SK-N-SH treated with all-trans-retinoic acid at 6 μM for 48 hours (cell line): ENCODE results near the gene MRPS6.

Experiments
- ATAC-seq: fragments of 200-7000 bp; cut with Tn5 transposase; 3 replicates; pipeline ENCODE4 v1.9.1; 2020; ENCODE audit warnings: mild to moderate bottlenecking, moderate library complexity
- ARNTL ChIP-seq: fragments of 450-650 bp; formaldehyde crosslinking; IDR thresholded peaks from 2 replicates; pipeline ENCODE4 v1.5.0; 2020; ENCODE audit warnings: low read depth, mild to moderate bottlenecking, moderate library complexity, borderline replicate concordance
- BACH2 ChIP-seq: fragments of 250-450 bp; sonication (Bioruptor Pico); IDR thresholded peaks from 2 replicates; pipeline ENCODE4 v1.9.0; 2021; ENCODE audit warnings: mild to moderate bottlenecking, borderline replicate concordance
- CSDC2 ChIP-seq: fragments of 250-450 bp; sonication (Bioruptor Pico); IDR thresholded peaks from 2 replicates; pipeline ENCODE4 v1.5.0; 2020; ENCODE audit warnings: mild to moderate bottlenecking, moderate library complexity
- ESRRG ChIP-seq: fragments of 250-450 bp; sonication (Bioruptor Pico); IDR thresholded peaks from 2 replicates; pipeline ENCODE4 v1.6.1; 2021; ENCODE audit warnings: mild to moderate bottlenecking
- GLIS3 ChIP-seq: fragments of 250-450 bp; sonication (Bioruptor Pico); IDR thresholded peaks from 2 replicates; pipeline ENCODE4 v1.5.0; 2020; ENCODE audit warnings: mild to moderate bottlenecking, moderate library complexity
- ISL1 ChIP-seq: fragments of 250-450 bp; sonication (Bioruptor Pico); IDR thresholded peaks from 2 replicates; pipeline ENCODE4 v2.1.2; 2022; ENCODE audit warnings: mild to moderate bottlenecking, moderate library complexity
- PPARA ChIP-seq: fragments of 250-450 bp; sonication (Bioruptor Pico); IDR thresholded peaks from 2 replicates; pipeline ENCODE4 v1.5.0; 2020; ENCODE audit warnings: mild to moderate bottlenecking, borderline replicate concordance
- RARB ChIP-seq: fragments of 250-450 bp; sonication (Bioruptor Pico); IDR thresholded peaks from 2 replicates; pipeline ENCODE4 v1.8.0; 2021; ENCODE audit warnings: mild to moderate bottlenecking, moderate library complexity
- SNAI2 ChIP-seq: fragments of 250-450 bp; sonication (Bioruptor Pico); IDR thresholded peaks from 2 replicates; pipeline ENCODE4 v1.5.0; 2020; ENCODE audit warnings: mild to moderate bottlenecking, moderate library complexity
- TCF4 ChIP-seq: fragments of 250-450 bp; sonication (Bioruptor Pico); IDR thresholded peaks from 2 replicates; pipeline ENCODE4 v1.8.0; 2021; ENCODE audit warnings: mild to moderate bottlenecking, moderate library complexity, borderline replicate concordance
- TOX ChIP-seq: fragments of 250-450 bp; sonication (Bioruptor Pico); IDR thresholded peaks from 2 replicates; pipeline ENCODE4 v1.8.0; 2021; ENCODE audit warnings: mild to moderate bottlenecking, moderate library complexity, borderline replicate concordance
- ZC3H10 ChIP-seq: fragments of 250-450 bp; sonication (Bioruptor Pico); IDR thresholded peaks from 2 replicates; pipeline ENCODE4 v1.5.1; 2021; ENCODE audit warnings: mild to moderate bottlenecking, moderate library complexity
- ZFP3 ChIP-seq: fragments of 250-450 bp; sonication (Bioruptor Pico); IDR thresholded peaks from 2 replicates; pipeline ENCODE4 v1.5.0; 2020; ENCODE audit warnings: mild to moderate bottlenecking, moderate library complexity
- ZNF565 ChIP-seq: fragments of 450-650 bp; formaldehyde crosslinking; conservative IDR thresholded peaks from 2 replicates; pipeline ENCODE4 v1.5.0; 2020; ENCODE audit warnings: low read depth, mild to moderate bottlenecking, moderate library complexity
- ZNF70 ChIP-seq: fragments of 450-650 bp; formaldehyde crosslinking; IDR thresholded peaks from 2 replicates; pipeline ENCODE4 v1.5.0; 2020; ENCODE audit warnings: mild to moderate bottlenecking, moderate library complexity
- ZNF8 ChIP-seq: fragments of 450-650 bp; formaldehyde crosslinking; IDR thresholded peaks from 2 replicates; pipeline ENCODE4 v1.5.0; 2020; ENCODE audit warnings: mild to moderate bottlenecking, moderate library complexity
- TF ChIP-seq, protein P1 (sequence below): fragments of 250-450 bp; sonication (Bioruptor Pico); IDR thresholded peaks from 2 replicates; pipeline ENCODE4 v1.8.0; 2021; ENCODE audit warnings: low read depth, mild to moderate bottlenecking, moderate library complexity, borderline replicate concordance
- TF ChIP-seq, protein P2 (sequence below): fragments of 250-450 bp; sonication (Bioruptor Pico); IDR thresholded peaks from 2 replicates; pipeline ENCODE4 v1.5.1; 2020; ENCODE audit warnings: low read depth, mild to moderate bottlenecking, moderate library complexity
- TF ChIP-seq, protein P3 (sequence below): fragments of 250-450 bp; sonication (Bioruptor Pico); IDR thresholded peaks from 2 replicates; pipeline ENCODE4 v1.5.1; 2021; ENCODE audit warnings: mild to moderate bottlenecking, moderate library complexity
- TF ChIP-seq, protein P4 (sequence below): fragments of 250-450 bp; sonication (Bioruptor Pico); IDR thresholded peaks from 2 replicates; pipeline ENCODE4 v1.5.0; 2020; ENCODE audit warnings: mild to moderate bottlenecking, moderate library complexity

MRPS6 gene

DNA sequence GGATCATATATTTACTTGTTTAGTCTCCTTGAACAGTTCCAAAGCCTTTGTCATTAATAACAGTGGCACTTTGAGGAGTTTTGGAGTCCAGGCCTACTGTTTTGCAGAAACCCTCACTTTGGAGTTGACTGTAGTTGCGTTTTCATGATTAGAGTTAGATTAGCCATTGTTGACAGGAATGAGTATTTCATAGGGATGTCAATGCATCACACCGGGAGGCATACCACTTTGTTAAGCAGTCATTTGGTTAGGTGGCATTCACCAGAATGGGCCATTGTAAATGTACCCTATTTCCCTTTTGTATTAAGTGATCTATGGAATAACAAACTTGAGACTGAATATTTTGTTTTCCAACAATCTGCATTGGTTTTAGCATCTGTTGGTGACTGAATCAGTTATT, 11.8 kb downstream of the MRPS6 start:
- no peak for ATAC-seq
- TF ChIP-seq ZC3H10 (no peak), ZFP3 (no peak), ISL1 (CRISPR knock-in tag) (no peak), ZNF565 (no peak), CSDC2 (no peak), RARB (no peak)
- TF ChIP-seq, protein P1, sequence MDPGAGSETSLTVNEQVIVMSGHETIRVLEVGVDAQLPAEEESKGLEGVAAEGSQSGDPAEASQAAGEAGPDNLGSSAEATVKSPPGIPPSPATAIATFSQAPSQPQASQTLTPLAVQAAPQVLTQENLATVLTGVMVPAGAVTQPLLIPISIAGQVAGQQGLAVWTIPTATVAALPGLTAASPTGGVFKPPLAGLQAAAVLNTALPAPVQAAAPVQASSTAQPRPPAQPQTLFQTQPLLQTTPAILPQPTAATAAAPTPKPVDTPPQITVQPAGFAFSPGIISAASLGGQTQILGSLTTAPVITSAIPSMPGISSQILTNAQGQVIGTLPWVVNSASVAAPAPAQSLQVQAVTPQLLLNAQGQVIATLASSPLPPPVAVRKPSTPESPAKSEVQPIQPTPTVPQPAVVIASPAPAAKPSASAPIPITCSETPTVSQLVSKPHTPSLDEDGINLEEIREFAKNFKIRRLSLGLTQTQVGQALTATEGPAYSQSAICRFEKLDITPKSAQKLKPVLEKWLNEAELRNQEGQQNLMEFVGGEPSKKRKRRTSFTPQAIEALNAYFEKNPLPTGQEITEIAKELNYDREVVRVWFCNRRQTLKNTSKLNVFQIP (CRISPR knock-in tag), result no peak
- TF ChIP-seq, protein P2, sequence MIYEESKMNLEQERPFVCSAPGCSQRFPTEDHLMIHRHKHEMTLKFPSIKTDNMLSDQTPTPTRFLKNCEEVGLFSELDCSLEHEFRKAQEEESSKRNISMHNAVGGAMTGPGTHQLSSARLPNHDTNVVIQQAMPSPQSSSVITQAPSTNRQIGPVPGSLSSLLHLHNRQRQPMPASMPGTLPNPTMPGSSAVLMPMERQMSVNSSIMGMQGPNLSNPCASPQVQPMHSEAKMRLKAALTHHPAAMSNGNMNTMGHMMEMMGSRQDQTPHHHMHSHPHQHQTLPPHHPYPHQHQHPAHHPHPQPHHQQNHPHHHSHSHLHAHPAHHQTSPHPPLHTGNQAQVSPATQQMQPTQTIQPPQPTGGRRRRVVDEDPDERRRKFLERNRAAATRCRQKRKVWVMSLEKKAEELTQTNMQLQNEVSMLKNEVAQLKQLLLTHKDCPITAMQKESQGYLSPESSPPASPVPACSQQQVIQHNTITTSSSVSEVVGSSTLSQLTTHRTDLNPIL, result no peak
- TF ChIP-seq, protein P3, sequence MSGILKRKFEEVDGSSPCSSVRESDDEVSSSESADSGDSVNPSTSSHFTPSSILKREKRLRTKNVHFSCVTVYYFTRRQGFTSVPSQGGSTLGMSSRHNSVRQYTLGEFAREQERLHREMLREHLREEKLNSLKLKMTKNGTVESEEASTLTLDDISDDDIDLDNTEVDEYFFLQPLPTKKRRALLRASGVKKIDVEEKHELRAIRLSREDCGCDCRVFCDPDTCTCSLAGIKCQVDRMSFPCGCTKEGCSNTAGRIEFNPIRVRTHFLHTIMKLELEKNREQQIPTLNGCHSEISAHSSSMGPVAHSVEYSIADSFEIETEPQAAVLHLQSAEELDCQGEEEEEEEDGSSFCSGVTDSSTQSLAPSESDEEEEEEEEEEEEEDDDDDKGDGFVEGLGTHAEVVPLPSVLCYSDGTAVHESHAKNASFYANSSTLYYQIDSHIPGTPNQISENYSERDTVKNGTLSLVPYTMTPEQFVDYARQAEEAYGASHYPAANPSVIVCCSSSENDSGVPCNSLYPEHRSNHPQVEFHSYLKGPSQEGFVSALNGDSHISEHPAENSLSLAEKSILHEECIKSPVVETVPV (CRISPR knock-in tag), result no peak
- TF ChIP-seq, protein P4, sequence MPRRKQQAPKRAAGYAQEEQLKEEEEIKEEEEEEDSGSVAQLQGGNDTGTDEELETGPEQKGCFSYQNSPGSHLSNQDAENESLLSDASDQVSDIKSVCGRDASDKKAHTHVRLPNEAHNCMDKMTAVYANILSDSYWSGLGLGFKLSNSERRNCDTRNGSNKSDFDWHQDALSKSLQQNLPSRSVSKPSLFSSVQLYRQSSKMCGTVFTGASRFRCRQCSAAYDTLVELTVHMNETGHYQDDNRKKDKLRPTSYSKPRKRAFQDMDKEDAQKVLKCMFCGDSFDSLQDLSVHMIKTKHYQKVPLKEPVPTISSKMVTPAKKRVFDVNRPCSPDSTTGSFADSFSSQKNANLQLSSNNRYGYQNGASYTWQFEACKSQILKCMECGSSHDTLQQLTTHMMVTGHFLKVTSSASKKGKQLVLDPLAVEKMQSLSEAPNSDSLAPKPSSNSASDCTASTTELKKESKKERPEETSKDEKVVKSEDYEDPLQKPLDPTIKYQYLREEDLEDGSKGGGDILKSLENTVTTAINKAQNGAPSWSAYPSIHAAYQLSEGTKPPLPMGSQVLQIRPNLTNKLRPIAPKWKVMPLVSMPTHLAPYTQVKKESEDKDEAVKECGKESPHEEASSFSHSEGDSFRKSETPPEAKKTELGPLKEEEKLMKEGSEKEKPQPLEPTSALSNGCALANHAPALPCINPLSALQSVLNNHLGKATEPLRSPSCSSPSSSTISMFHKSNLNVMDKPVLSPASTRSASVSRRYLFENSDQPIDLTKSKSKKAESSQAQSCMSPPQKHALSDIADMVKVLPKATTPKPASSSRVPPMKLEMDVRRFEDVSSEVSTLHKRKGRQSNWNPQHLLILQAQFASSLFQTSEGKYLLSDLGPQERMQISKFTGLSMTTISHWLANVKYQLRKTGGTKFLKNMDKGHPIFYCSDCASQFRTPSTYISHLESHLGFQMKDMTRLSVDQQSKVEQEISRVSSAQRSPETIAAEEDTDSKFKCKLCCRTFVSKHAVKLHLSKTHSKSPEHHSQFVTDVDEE (CRISPR knock-in tag), result no peak

DNA sequence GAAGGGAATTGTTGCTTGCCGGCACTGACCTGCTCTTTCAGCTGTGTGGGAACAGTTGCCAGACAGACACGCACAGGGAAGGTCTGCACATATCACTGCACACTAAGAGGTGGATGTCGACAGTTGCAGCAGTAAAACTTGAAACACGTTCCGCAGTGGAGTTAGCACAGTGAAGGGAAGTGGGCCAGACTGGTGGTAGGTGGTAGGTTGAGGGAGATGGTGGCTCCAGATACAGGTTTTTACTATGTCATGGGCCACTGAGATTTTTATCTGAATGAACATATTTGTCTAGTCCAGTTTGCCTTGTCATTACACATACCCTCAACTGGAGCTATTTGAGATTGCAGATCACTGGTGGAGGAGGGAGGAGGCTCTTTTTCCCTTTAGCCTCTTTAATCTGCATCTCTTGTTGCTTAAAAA, 13.5 kb downstream of the MRPS6 start:
- ATAC-seq, result no peak
- TF ChIP-seq TOX (CRISPR knock-in tag), result no peak
- no peak for TF ChIP-seq CSDC2
- TF ChIP-seq ARNTL (CRISPR knock-in tag), result no peak
- no peak for TF ChIP-seq BACH2
- no peak for TF ChIP-seq GLIS3 (CRISPR knock-in tag)
- no peak for TF ChIP-seq ZNF70 (CRISPR knock-in tag)
- TF ChIP-seq, protein P1 (CRISPR knock-in tag), result no peak
- no peak for TF ChIP-seq ZNF8 (CRISPR knock-in tag)
- no peak for TF ChIP-seq ZNF565
- TF ChIP-seq TCF4, result no peak
- TF ChIP-seq ZC3H10, result no peak
- no peak for TF ChIP-seq ISL1 (CRISPR knock-in tag)
- TF ChIP-seq SNAI2 (CRISPR knock-in tag), result no peak
- TF ChIP-seq, protein P2, result no peak
- TF ChIP-seq, protein P4 (CRISPR knock-in tag), result no peak
- no peak for TF ChIP-seq ESRRG (CRISPR knock-in tag)
- no peak for TF ChIP-seq PPARA
- TF ChIP-seq RARB, result no peak
